ENCODE results near the gene SUPT3H.

DNA sequence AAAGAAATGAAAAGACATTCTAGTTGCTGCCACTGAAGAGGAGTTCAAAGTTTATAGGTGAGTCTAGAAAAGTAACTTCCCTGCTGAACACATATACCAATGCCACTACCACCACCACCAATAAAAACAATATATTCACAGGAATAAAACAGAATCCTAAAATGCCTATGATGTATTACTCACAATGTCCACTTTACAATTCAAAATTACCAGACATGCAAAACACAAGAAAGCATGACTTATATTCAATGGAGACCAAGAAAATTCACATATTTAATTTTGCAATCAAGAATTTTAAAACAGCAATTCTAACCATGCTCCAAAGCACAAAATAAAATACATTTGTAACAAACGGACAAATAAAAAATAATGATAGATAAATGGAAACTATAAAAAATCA is 434.9 kb downstream of the SUPT3H start:
- TF ChIP-seq POLR2AphosphoS5 (IDR thresholded peaks at IDR 0.05; ENCODE audit: low read depth, low read length) (no peak), POLR2A (IDR thresholded peaks at IDR 0.05; ENCODE audit: low read depth, low read length) (no peak), TAF1 (IDR thresholded peaks at IDR 0.05; ENCODE audit: low read depth, low read length) (no peak), POU2F2 (IDR thresholded peaks at IDR 0.05; ENCODE audit: low read depth, low read length) (no peak), SPI1 (IDR thresholded peaks at IDR 0.05; ENCODE audit: low read depth, low read length) (no peak)
